ENCODE measurements around the gene ALPK1.
"Not testable (repeated sequence)": the region's sequence is repeated elsewhere in the genome, so short reads cannot be mapped to it uniquely, and the experiment has no call there.

Gene ALPK1

GRCh38 chr4:112403101-112403945, 106.2 kb downstream of the ALPK1 start:
- Mint-ChIP-seq H3K36me3 (ENCODE audit: low read depth) (peaks cover 71% of the 10 kb centered on the region), H3K27me3 (no peaks in the 10 kb centered on the region), H3K4me1 (ENCODE audit: low read depth) (no peaks in the 10 kb centered on the region), H3K4me3 (no peak overlapping the region), H3K9me3 (no peaks in the 10 kb centered on the region), H3K27ac (no peak overlapping the region)
- intact Hi-C loops (cut with micrococcal nuclease): no loop called here

- Mint-ChIP-seq H3K4me1 (ENCODE audit: low read depth) (no peaks in the 10 kb centered on the region), H3K9me3 (no peaks in the 10 kb centered on the region), H3K4me3 (no peak overlapping the region), H3K27me3 (no peaks in the 10 kb centered on the region), H3K36me3 (ENCODE audit: low read depth) (peaks cover 57% of the 10 kb centered on the region), H3K27ac (no peak overlapping the region)
- intact Hi-C loops (cut with micrococcal nuclease): no loop called here
These were observed 113.2 kb downstream of the ALPK1 start for GRCh38 chr4:112410364-112410763.

GRCh38 chr4:112410804-112411203, 113.6 kb downstream of the ALPK1 start:
- H3K27ac Mint-ChIP-seq: no peak overlapping the region
- H3K27me3 Mint-ChIP-seq: no peaks in the 10 kb centered on the region
- H3K36me3 Mint-ChIP-seq (ENCODE audit: low read depth): peaks cover 61% of the 10 kb centered on the region
- no peaks in the 10 kb centered on the region for H3K4me1 Mint-ChIP-seq (ENCODE audit: low read depth)
- intact Hi-C loops (cut with micrococcal nuclease): no loop called here
- H3K4me3 Mint-ChIP-seq: no peak overlapping the region
- no peaks in the 10 kb centered on the region for H3K9me3 Mint-ChIP-seq

GRCh38 chr4:112411781-112412550, 114.8 kb downstream of the ALPK1 start:
- no peaks in the 10 kb centered on the region for H3K27me3 Mint-ChIP-seq
- H3K4me1 Mint-ChIP-seq (ENCODE audit: low read depth): no peaks in the 10 kb centered on the region

GRCh38 chr4:112416464-112416863, 119.3 kb downstream of the ALPK1 start:
- Mint-ChIP-seq H3K36me3 (ENCODE audit: low read depth) (peaks cover 84% of the 10 kb centered on the region), H3K27ac (no peak overlapping the region), H3K27me3 (no peaks in the 10 kb centered on the region), H3K9me3 (no peaks in the 10 kb centered on the region), H3K4me1 (ENCODE audit: low read depth) (no peaks in the 10 kb centered on the region), H3K4me3 (no peak overlapping the region)
- intact Hi-C loops (cut with micrococcal nuclease): no loop called here

More at GRCh38 chr4:112411781-112412550, 114.8 kb downstream of the ALPK1 start:
- Mint-ChIP-seq H3K27ac (no peak overlapping the region), H3K36me3 (ENCODE audit: low read depth) (peaks cover 59% of the 10 kb centered on the region), H3K4me3 (no peak overlapping the region), H3K9me3 (no peaks in the 10 kb centered on the region)
- intact Hi-C loops (cut with micrococcal nuclease): no loop called here

GRCh38 chr4:112418092-112418491, 120.9 kb downstream of the ALPK1 start:
- Mint-ChIP-seq H3K9me3 (no peaks in the 10 kb centered on the region), H3K4me3 (no peak overlapping the region), H3K27ac (no peak overlapping the region), H3K36me3 (ENCODE audit: low read depth) (peaks cover 84% of the 10 kb centered on the region), H3K27me3 (no peaks in the 10 kb centered on the region), H3K4me1 (ENCODE audit: low read depth) (no peaks in the 10 kb centered on the region)
- intact Hi-C loops (cut with micrococcal nuclease): no loop called here

GRCh38 chr4:112421911-112422310, 124.7 kb downstream of the ALPK1 start:
- no peaks in the 10 kb centered on the region for H3K9me3 Mint-ChIP-seq

GRCh38 chr4:112422644-112423043, 125.5 kb downstream of the ALPK1 start:
- Mint-ChIP-seq H3K4me3 (no peak overlapping the region), H3K27ac (no peak overlapping the region), H3K4me1 (ENCODE audit: low read depth) (no peaks in the 10 kb centered on the region), H3K36me3 (ENCODE audit: low read depth) (peaks cover 87% of the 10 kb centered on the region), H3K27me3 (no peaks in the 10 kb centered on the region), H3K9me3 (no peaks in the 10 kb centered on the region)
- intact Hi-C loops (cut with micrococcal nuclease): no loop called here

More at GRCh38 chr4:112421911-112422310, 124.7 kb downstream of the ALPK1 start:
- intact Hi-C loops (cut with micrococcal nuclease): no loop called here
- Mint-ChIP-seq H3K36me3 (ENCODE audit: low read depth) (peaks cover 85% of the 10 kb centered on the region), H3K27me3 (no peaks in the 10 kb centered on the region), H3K4me3 (no peak overlapping the region), H3K4me1 (ENCODE audit: low read depth) (no peaks in the 10 kb centered on the region), H3K27ac (no peak overlapping the region)

- Mint-ChIP-seq H3K4me3 (no peak overlapping the region), H3K4me1 (ENCODE audit: low read depth) (no peaks in the 10 kb centered on the region), H3K27me3 (no peaks in the 10 kb centered on the region), H3K27ac (no peak overlapping the region), H3K36me3 (ENCODE audit: low read depth) (peaks cover 89% of the 10 kb centered on the region), H3K9me3 (no peaks in the 10 kb centered on the region)
- intact Hi-C loops (cut with micrococcal nuclease): no loop called here
These were observed 126.4 kb downstream of the ALPK1 start for GRCh38 chr4:112423591-112423990.

- H3K27me3 Mint-ChIP-seq: no peaks in the 10 kb centered on the region
- peaks cover 93% of the 10 kb centered on the region for H3K36me3 Mint-ChIP-seq (ENCODE audit: low read depth)
- no peak overlapping the region for H3K4me3 Mint-ChIP-seq
- H3K27ac Mint-ChIP-seq: no peak overlapping the region
- no peaks in the 10 kb centered on the region for H3K9me3 Mint-ChIP-seq
- intact Hi-C loops (cut with micrococcal nuclease): no loop called here
- H3K4me1 Mint-ChIP-seq (ENCODE audit: low read depth): no peaks in the 10 kb centered on the region
These were observed 128.7 kb downstream of the ALPK1 start for GRCh38 chr4:112425823-112426222.

- intact Hi-C loops (cut with micrococcal nuclease): no loop called here
- Mint-ChIP-seq H3K4me3 (no peak overlapping the region), H3K27ac (no peak overlapping the region), H3K36me3 (ENCODE audit: low read depth) (peaks cover 94% of the 10 kb centered on the region), H3K9me3 (no peaks in the 10 kb centered on the region), H3K4me1 (ENCODE audit: low read depth) (no peaks in the 10 kb centered on the region), H3K27me3 (no peaks in the 10 kb centered on the region)
These were observed 129.2 kb downstream of the ALPK1 start for GRCh38 chr4:112426416-112426815.

- no peaks in the 10 kb centered on the region for H3K4me1 Mint-ChIP-seq (ENCODE audit: low read depth)
- H3K36me3 Mint-ChIP-seq (ENCODE audit: low read depth): peaks cover 69% of the 10 kb centered on the region
- intact Hi-C loops (cut with micrococcal nuclease): no loop called here
- no peaks in the 10 kb centered on the region for H3K27me3 Mint-ChIP-seq
- H3K4me3 Mint-ChIP-seq: no peak overlapping the region
- no peaks in the 10 kb centered on the region for H3K9me3 Mint-ChIP-seq
- H3K27ac Mint-ChIP-seq: no peak overlapping the region
These were observed 134.0 kb downstream of the ALPK1 start for GRCh38 chr4:112431158-112431557.

- no peak overlapping the region for H3K4me3 Mint-ChIP-seq
- no peaks in the 10 kb centered on the region for H3K4me1 Mint-ChIP-seq (ENCODE audit: low read depth)
- peaks cover 69% of the 10 kb centered on the region for H3K36me3 Mint-ChIP-seq (ENCODE audit: low read depth)
- intact Hi-C loops (cut with micrococcal nuclease): no loop called here
- peaks cover 4% of the 10 kb centered on the region for H3K9me3 Mint-ChIP-seq
- no peaks in the 10 kb centered on the region for H3K27me3 Mint-ChIP-seq
- no peak overlapping the region for H3K27ac Mint-ChIP-seq
These were observed 139.8 kb downstream of the ALPK1 start for GRCh38 chr4:112436987-112437386.

GRCh38 chr4:112442226-112442625, 145.1 kb downstream of the ALPK1 start:
- H3K36me3 Mint-ChIP-seq (ENCODE audit: low read depth): peaks cover 89% of the 10 kb centered on the region
- intact Hi-C loops (cut with micrococcal nuclease): not testable (repeated sequence)

More at GRCh38 chr4:112442226-112442625, 145.1 kb downstream of the ALPK1 start:
- peaks cover 35% of the 10 kb centered on the region for H3K9me3 Mint-ChIP-seq
- H3K4me1 Mint-ChIP-seq (ENCODE audit: low read depth); H3K27ac Mint-ChIP-seq; H3K4me3 Mint-ChIP-seq; H3K27me3 Mint-ChIP-seq: not testable (repeated sequence)

Data from dendritic cell treated with granulocyte-macrophage colony-stimulating factor and Interleukin-4, amounts not matched to agents 40 ng/mL and 50 ng/mL, for 4 days (primary cell).